GM18519 (cell line): ENCODE results near the gene CLIP2.
"Not testable (repeated sequence)": the region's sequence is repeated elsewhere in the genome, so short reads cannot be mapped to it uniquely, and the experiment has no call there.

ENCODE experiments used
- ATAC-seq: cut with Tn5 transposase; IDR thresholded peaks from one replicate; pipeline ENCODE4 v1.9.1; 2021; ENCODE audit warnings: mild to moderate bottlenecking, moderate library complexity; ENCODE audit not compliant: unreplicated experiment, low FRiP score

Gene CLIP2

GRCh38 chr7:74294191-74294998 lies 5.2 kb downstream of the CLIP2 start:
- no peak for ATAC-seq

GRCh38 chr7:74297516-74298233 lies 8.5 kb downstream of the CLIP2 start:
- ATAC-seq = no peak

- ATAC-seq = no peak
Measured at GRCh38 chr7:74299401-74299800, 10.2 kb downstream of the CLIP2 start.

- no peak for ATAC-seq
Measured at GRCh38 chr7:74300926-74301325, 11.7 kb downstream of the CLIP2 start.

GRCh38 chr7:74302745-74303221 lies 13.6 kb downstream of the CLIP2 start:
- ATAC-seq = no peak

GRCh38 chr7:74304550-74304949 lies 15.3 kb downstream of the CLIP2 start:
- no peak for ATAC-seq

- no peak for ATAC-seq
Measured at GRCh38 chr7:74306004-74306729, 17.0 kb downstream of the CLIP2 start.

- no peak for ATAC-seq
Measured at GRCh38 chr7:74306730-74307469, 17.7 kb downstream of the CLIP2 start.

- ATAC-seq = no peak
Measured at GRCh38 chr7:74307738-74308505, 18.7 kb downstream of the CLIP2 start.

- no peak for ATAC-seq
Measured at GRCh38 chr7:74309181-74309580, 20.0 kb downstream of the CLIP2 start.

GRCh38 chr7:74311305-74311744 lies 22.1 kb downstream of the CLIP2 start:
- no peak for ATAC-seq

- no peak for ATAC-seq
Measured at GRCh38 chr7:74312418-74313028, 23.3 kb downstream of the CLIP2 start.

- ATAC-seq = not testable (repeated sequence)
Measured at GRCh38 chr7:74315891-74316290, 26.7 kb downstream of the CLIP2 start.

- no peak for ATAC-seq
Measured at GRCh38 chr7:74317146-74317782, 28.1 kb downstream of the CLIP2 start.

- ATAC-seq = no peak
Measured at GRCh38 chr7:74318043-74318442, 28.8 kb downstream of the CLIP2 start.

- no peak for ATAC-seq
Measured at GRCh38 chr7:74320645-74321221, 31.5 kb downstream of the CLIP2 start.

- not testable (repeated sequence) for ATAC-seq
Measured at GRCh38 chr7:74322892-74323291, 33.7 kb downstream of the CLIP2 start.

- ATAC-seq = no peak
Measured at GRCh38 chr7:74324531-74325209, 35.5 kb downstream of the CLIP2 start.
